Erythroblast (primary cell): ENCODE data around the gene NPAS1.

Experiments used
- GATA1 ChIP-seq: IDR thresholded peaks from 2 replicates; pipeline ENCODE4 v1.6.1; 2011; ENCODE audit warnings: low read depth, mild to moderate bottlenecking, control low read depth, low read length, moderate library complexity
- POLR2A ChIP-seq: IDR thresholded peaks from 2 replicates; pipeline ENCODE4 v1.6.1; 2011; ENCODE audit warnings: mild to moderate bottlenecking, low read length

GRCh38 chr19:47018923-47019322, 714 bp upstream of the NPAS1 start:
- TF ChIP-seq POLR2A (no peak), GATA1 (no peak)
